Parathyroid adenoma (tissue), 2 donors: ENCODE measurements around the gene PIK3AP1.
"Not testable (repeated sequence)": the region's sequence is repeated elsewhere in the genome, so short reads cannot be mapped to it uniquely, and the experiment has no call there.

Experiments used
- H2AFZ ChIP-seq: fragments of 300-600 bp; sonication (generic); one replicate; pipeline ENCODE4 v1.7.0; 2017; ENCODE audit warnings: antibody characterized with exemption, mild to moderate bottlenecking
- H3K27ac ChIP-seq: fragments of 300-600 bp; sonication (generic); one replicate; pipeline ENCODE4 v1.7.0; 2017
- H3K27me3 ChIP-seq: fragments of 300-600 bp; sonication (generic); one replicate; pipeline ENCODE4 v1.7.0; 2017; ENCODE audit warnings: low read length; ENCODE audit not compliant: control insufficient read depth, insufficient read depth
- H3K36me3 ChIP-seq: fragments of 300-600 bp; sonication (generic); one replicate; pipeline ENCODE4 v1.7.0; 2017; ENCODE audit warnings: low read length; ENCODE audit not compliant: control insufficient read depth, insufficient read depth
- H3K4me1 ChIP-seq: fragments of 300-600 bp; sonication (generic); one replicate; pipeline ENCODE4 v1.7.0; 2017; ENCODE audit warnings: control low read depth
- H3K4me2 ChIP-seq: fragments of 300-600 bp; sonication (generic); one replicate; pipeline ENCODE4 v1.7.0; 2017; ENCODE audit warnings: low read length
- H3K4me3 ChIP-seq: fragments of 300-600 bp; sonication (generic); one replicate; pipeline ENCODE4 v1.7.0; 2017; ENCODE audit warnings: low read depth, low read length
- H3K79me2 ChIP-seq: fragments of 300-600 bp; sonication (generic); one replicate; pipeline ENCODE4 v1.7.0; 2017; ENCODE audit warnings: control low read depth
- H3K9ac ChIP-seq: fragments of 300-600 bp; sonication (generic); one replicate; pipeline ENCODE4 v1.7.0; 2017; ENCODE audit warnings: mild to moderate bottlenecking
- H3K9me3 ChIP-seq: fragments of 300-600 bp; sonication (generic); one replicate; pipeline ENCODE4 v1.7.0; 2017; ENCODE audit warnings: low read length; ENCODE audit not compliant: control insufficient read depth
- CTCF ChIP-seq: fragments of 300-600 bp; sonication (generic); IDR thresholded peaks from one replicate; pipeline ENCODE4 v1.7.0; 2017; ENCODE audit warnings: antibody characterized with exemption, mild to moderate bottlenecking
- donor health status: primary hyperparathyroidism.

Gene PIK3AP1

DNA sequence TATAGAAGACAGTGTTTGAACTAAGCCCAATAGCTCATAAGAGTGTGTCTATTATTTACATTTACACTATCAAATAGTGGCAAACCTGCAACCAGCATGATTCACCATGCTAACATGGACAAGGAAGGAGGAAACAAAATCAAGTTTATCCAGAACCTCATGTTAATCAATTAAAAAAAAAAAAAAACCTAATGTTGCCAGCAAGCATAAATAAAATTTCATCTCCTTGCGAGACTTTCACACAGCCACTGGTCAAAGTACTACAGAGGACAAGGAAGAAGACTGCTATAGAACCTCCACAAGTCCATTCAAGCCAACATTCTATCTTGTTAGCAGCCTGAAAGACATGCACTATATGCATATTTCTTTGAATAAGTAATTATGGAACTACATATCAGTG is 143.2 kb downstream of the PIK3AP1 start:
- H3K79me2 ChIP-seq, result peaks cover 42% of the 10 kb centered on the region
- H3K36me3 ChIP-seq, result no peaks in the 10 kb centered on the region
- no peak overlapping the region for H3K9ac ChIP-seq
- peaks cover 1% of the 10 kb centered on the region for H3K4me1 ChIP-seq
- H3K4me2 ChIP-seq, result no peak overlapping the region
- H3K27ac ChIP-seq, result no peak overlapping the region
- H3K27me3 ChIP-seq, result no peaks in the 10 kb centered on the region
- no peak overlapping the region for H3K4me3 ChIP-seq
- TF ChIP-seq CTCF, result no peak
- H2AFZ ChIP-seq, result no peak overlapping the region
- no peaks in the 10 kb centered on the region for H3K9me3 ChIP-seq

- Histone ChIP-seq H3K27ac (no peak overlapping the region), H3K27me3 (no peaks in the 10 kb centered on the region), H3K4me3 (no peak overlapping the region), H3K36me3 (no peaks in the 10 kb centered on the region), H3K9me3 (no peaks in the 10 kb centered on the region), H3K9ac (no peak overlapping the region), H3K79me2 (peaks cover 48% of the 10 kb centered on the region), H2AFZ (no peak overlapping the region), H3K4me2 (no peak overlapping the region), H3K4me1 (no peaks in the 10 kb centered on the region)
- TF ChIP-seq CTCF, result no peak
Observed at GRCh38 chr10:96576277-96576980, 143.9 kb downstream of the PIK3AP1 start.

DNA sequence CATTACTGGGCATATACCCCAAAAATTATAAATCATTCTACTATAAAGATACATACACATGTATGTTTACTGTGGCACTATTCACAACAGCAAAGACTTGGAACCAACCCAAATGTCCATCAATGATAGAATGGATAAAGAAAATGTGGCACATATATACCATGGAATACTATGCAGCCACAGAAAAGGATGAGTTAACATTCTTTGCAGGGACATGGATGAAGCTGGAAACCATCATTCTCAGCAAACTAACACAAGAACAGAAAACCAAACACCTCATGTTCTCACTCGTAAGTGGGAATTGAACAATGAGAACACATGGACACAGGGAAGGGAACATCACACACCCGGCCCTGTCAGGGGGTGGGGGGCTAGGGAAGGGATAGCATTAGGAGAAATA is 145.8 kb downstream of the PIK3AP1 start:
- not testable (repeated sequence) for H2AFZ ChIP-seq, H3K9ac ChIP-seq, H3K9me3 ChIP-seq, H3K36me3 ChIP-seq, H3K27me3 ChIP-seq, H3K4me3 ChIP-seq, H3K4me1 ChIP-seq, H3K4me2 ChIP-seq, H3K27ac ChIP-seq
- peaks cover 54% of the 10 kb centered on the region for H3K79me2 ChIP-seq

DNA sequence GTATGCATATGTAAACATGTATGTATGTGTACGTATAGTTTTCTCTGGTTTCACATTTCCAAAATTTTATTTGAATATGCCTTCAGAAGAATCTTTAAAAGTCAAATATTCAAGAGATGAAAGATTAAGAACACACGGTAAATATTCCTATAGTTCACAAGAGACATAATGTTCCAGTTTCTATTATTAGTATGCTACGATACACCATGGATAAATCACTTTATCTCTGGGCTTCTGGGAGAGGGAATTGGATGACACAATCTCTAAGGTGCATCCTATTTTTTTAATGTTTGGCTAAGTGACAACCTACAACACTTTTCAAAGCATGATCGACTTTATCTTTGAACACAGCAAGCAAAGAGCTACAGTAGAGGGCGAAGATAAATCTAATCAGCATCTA is 147.3 kb downstream of the PIK3AP1 start:
- no peak overlapping the region for H3K4me3 ChIP-seq
- no peak for TF ChIP-seq CTCF
- peaks cover 5% of the 10 kb centered on the region for H3K4me1 ChIP-seq
- peaks cover 57% of the 10 kb centered on the region for H3K79me2 ChIP-seq
- H3K9ac ChIP-seq, result no peak overlapping the region
- no peak overlapping the region for H3K4me2 ChIP-seq
- H3K36me3 ChIP-seq, result no peaks in the 10 kb centered on the region
- no peaks in the 10 kb centered on the region for H3K27me3 ChIP-seq
- H3K9me3 ChIP-seq, result no peaks in the 10 kb centered on the region
- no peak overlapping the region for H2AFZ ChIP-seq
- no peak overlapping the region for H3K27ac ChIP-seq

- H3K9ac ChIP-seq, result no peak overlapping the region
- H3K4me3 ChIP-seq, result no peak overlapping the region
- no peaks in the 10 kb centered on the region for H3K27me3 ChIP-seq
- H3K4me2 ChIP-seq, result no peak overlapping the region
- peaks cover 67% of the 10 kb centered on the region for H3K79me2 ChIP-seq
- TF ChIP-seq CTCF, result no peak
- peaks cover 5% of the 10 kb centered on the region for H3K4me1 ChIP-seq
- no peak overlapping the region for H2AFZ ChIP-seq
- no peaks in the 10 kb centered on the region for H3K9me3 ChIP-seq
- H3K36me3 ChIP-seq, result no peaks in the 10 kb centered on the region
- no peak overlapping the region for H3K27ac ChIP-seq
Observed at GRCh38 chr10:96570983-96571964, 149.0 kb downstream of the PIK3AP1 start.
